Caco-2 (cell line): ENCODE measurements around the gene IQGAP1. TPM values are rescaled to one million over a fixed set of nuclear protein-coding genes. Genes with fewer than 3 reads are reported as not detected.

ENCODE experiments used
- BruUV-seq: library from RNA; stranded (reverse); fragments of 400-500 nt; replicated peaks from 2 replicates; lab custom pipeline; 2021; lab: Mats Ljungman, UMichigan
- CTCF ChIA-PET: fragments of 300-600 bp; sonication (Branson Sonifier 250); formaldehyde crosslinking; loops from one replicate; lab custom pipeline; 2022; ENCODE audit warnings: antibody characterized with exemption; lab: Charles Lee
- POLR2A ChIA-PET: fragments of 300-600 bp; sonication (Branson Sonifier 250); formaldehyde crosslinking; loops from one replicate; lab custom pipeline; 2022; ENCODE audit warnings: antibody characterized with exemption; lab: Charles Lee
- DNase-seq, 2 experiments: peaks; one replicate each; pipeline versions ENCODE4 v3.0.0 to v3.0.0-alpha.2; 2020 to 2022
- H3K27me3 ChIP-seq: replicated peaks from 2 replicates; pipeline ENCODE4 v1.6.0; 2011; ENCODE audit warnings: low read length; ENCODE audit not compliant: control insufficient read depth, insufficient read depth
- H3K36me3 ChIP-seq: 2 replicates; pipeline ENCODE4 v1.5.1; 2011; ENCODE audit warnings: low read length; ENCODE audit not compliant: control insufficient read depth, insufficient read depth
- H3K4me1 ChIP-seq: fragments of 250-450 bp; sonication (Bioruptor Pico); 2 replicates; pipeline ENCODE4 v1.5.1; 2020; ENCODE audit warnings: mild to moderate bottlenecking
- H3K4me3 ChIP-seq: 2 replicates; pipeline ENCODE4 v1.5.1; 2011; ENCODE audit warnings: low read depth, mild to moderate bottlenecking, control low read depth, low read length
- H3K9me3 ChIP-seq: fragments of 250-450 bp; sonication (Bioruptor Pico); 2 replicates; pipeline ENCODE4 v1.5.1; 2020; ENCODE audit warnings: mild to moderate bottlenecking, moderate library complexity
- H3K27ac Mint-ChIP-seq: one replicate; pipeline ENCODE4 v1.8.0; 2022; ENCODE audit warnings: mixed read lengths; ENCODE audit not compliant: unreplicated experiment
- H3K27me3 Mint-ChIP-seq: one replicate; pipeline ENCODE4 v1.8.0; 2022; ENCODE audit warnings: mixed read lengths; ENCODE audit not compliant: insufficient read depth, unreplicated experiment
- H3K36me3 Mint-ChIP-seq: one replicate; pipeline ENCODE4 v1.8.0; 2022; ENCODE audit warnings: mild to moderate bottlenecking, mixed read lengths; ENCODE audit not compliant: insufficient read depth, unreplicated experiment
- H3K4me1 Mint-ChIP-seq: one replicate; pipeline ENCODE4 v1.8.0; 2022; ENCODE audit warnings: low read depth, mixed read lengths; ENCODE audit not compliant: unreplicated experiment
- H3K4me3 Mint-ChIP-seq: one replicate; pipeline ENCODE4 v1.8.0; 2022; ENCODE audit warnings: mild to moderate bottlenecking, moderate library complexity, mixed read lengths; ENCODE audit not compliant: unreplicated experiment
- H3K9me3 Mint-ChIP-seq: one replicate; pipeline ENCODE4 v1.8.0; 2022; ENCODE audit warnings: mixed read lengths; ENCODE audit not compliant: unreplicated experiment
- intact Hi-C: fragments of 100-400 bp; cut with micrococcal nuclease; formaldehyde crosslinking; loops from one replicate; pipeline ENCODE4 v1.10.0; 2022; ENCODE audit not compliant: unreplicated experiment
- total RNA-seq: library from RNA; stranded (reverse); gene quantifications from 2 replicates; pipeline ENCODE4 v1.2.3, GENCODE V29; 2022
- TF ChIP-seq, protein P1 (sequence below), 2 experiments: fragments of 200-600 bp in 1 of 2; IDR thresholded peaks; 1 replicate in 1 of 2; 2 replicates in 1 of 2; pipeline versions ENCODE4 v1.5.1 to v1.8.0; 2011 to 2022; ENCODE audit warnings: antibody characterized with exemption in 1 of 2, control low read depth in 1 of 2, inconsistent platforms in 1 of 2, low read depth in 1 of 2, low read length in 1 of 2, mild to moderate bottlenecking in 1 of 2, moderate library complexity in 1 of 2; ENCODE audit not compliant: insufficient read depth in 1 of 2, severe bottlenecking in 1 of 2, unreplicated experiment in 1 of 2

The IQGAP1 gene
- total RNA-seq, 1 experiment from 2014 or later: 142 TPM

DNA sequence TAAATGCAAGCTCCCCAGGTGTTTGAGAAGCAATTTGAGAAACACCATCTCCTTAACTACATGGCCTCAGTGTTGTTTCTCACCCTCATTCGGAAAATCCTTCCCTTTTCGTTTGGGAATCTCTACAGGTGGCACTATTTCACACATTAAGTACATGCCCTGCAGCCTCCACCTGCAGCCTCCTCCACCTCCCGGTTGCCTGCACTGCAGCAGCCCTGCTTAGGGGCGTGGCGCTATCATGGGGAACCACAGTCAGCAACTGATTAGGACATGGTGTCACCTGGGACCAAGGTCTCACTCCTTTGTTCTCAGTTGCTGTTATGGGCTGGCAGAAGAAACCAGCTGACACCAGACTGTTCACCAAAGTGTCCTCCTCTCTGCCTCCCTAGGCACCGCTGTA, 47.7 kb upstream of the IQGAP1 start:
- H3K9me3 ChIP-seq: no peaks in the 10 kb centered on the region
- no TSS peak for BruUV-seq
- intact Hi-C loops: no loop called here
- H3K4me1 Mint-ChIP-seq: peaks cover 8% of the 10 kb centered on the region
- TF ChIP-seq, protein P1, sequence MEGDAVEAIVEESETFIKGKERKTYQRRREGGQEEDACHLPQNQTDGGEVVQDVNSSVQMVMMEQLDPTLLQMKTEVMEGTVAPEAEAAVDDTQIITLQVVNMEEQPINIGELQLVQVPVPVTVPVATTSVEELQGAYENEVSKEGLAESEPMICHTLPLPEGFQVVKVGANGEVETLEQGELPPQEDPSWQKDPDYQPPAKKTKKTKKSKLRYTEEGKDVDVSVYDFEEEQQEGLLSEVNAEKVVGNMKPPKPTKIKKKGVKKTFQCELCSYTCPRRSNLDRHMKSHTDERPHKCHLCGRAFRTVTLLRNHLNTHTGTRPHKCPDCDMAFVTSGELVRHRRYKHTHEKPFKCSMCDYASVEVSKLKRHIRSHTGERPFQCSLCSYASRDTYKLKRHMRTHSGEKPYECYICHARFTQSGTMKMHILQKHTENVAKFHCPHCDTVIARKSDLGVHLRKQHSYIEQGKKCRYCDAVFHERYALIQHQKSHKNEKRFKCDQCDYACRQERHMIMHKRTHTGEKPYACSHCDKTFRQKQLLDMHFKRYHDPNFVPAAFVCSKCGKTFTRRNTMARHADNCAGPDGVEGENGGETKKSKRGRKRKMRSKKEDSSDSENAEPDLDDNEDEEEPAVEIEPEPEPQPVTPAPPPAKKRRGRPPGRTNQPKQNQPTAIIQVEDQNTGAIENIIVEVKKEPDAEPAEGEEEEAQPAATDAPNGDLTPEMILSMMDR (IDR thresholded peaks at IDR 0.05; ENCODE audit: insufficient read depth in 1 of 2, low read depth in 1 of 2, low read length in 1 of 2, severe bottlenecking in 1 of 2, unreplicated experiment in 1 of 2): no peak
- POLR2A ChIA-PET: no interaction called here
- DNase-seq: peak; percentile 62 to 73
- H3K36me3 Mint-ChIP-seq: no peaks in the 10 kb centered on the region
- H3K4me3 ChIP-seq: no peak overlapping the region
- no peak overlapping the region for H3K4me3 Mint-ChIP-seq
- no peaks in the 10 kb centered on the region for H3K27me3 ChIP-seq
- peaks cover 30% of the 10 kb centered on the region for H3K4me1 ChIP-seq
- CTCF ChIA-PET: no interaction called here
- H3K9me3 Mint-ChIP-seq: no peaks in the 10 kb centered on the region
- H3K27me3 Mint-ChIP-seq: no peaks in the 10 kb centered on the region
- H3K36me3 ChIP-seq: no peaks in the 10 kb centered on the region
- peak overlapping the region; percentile 48 for H3K27ac Mint-ChIP-seq

DNA sequence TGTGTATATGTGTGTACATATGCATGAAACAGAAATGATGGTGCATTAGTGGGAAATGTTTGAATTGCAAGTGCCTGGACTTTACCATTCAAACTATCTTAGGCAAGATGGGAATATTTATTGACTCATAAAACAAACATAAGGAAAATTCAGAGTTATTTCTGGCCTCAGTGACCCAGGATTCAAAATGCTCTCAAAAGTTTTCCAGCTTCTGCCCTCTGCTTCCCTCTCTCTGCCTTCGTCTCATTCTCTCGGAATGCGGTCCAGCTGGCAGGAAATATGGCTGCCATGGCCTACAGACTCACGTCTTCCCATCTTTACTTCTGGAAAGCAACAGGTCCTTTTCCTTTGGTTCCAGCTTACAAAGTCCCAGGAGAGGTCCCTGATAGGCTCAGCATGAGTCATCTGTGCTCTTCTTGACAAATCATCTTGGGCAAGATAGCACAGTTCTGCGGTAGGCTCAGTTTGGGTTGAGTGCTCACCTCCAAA, 44.7 kb upstream of the IQGAP1 start:
- BruUV-seq: no TSS peak

DNA sequence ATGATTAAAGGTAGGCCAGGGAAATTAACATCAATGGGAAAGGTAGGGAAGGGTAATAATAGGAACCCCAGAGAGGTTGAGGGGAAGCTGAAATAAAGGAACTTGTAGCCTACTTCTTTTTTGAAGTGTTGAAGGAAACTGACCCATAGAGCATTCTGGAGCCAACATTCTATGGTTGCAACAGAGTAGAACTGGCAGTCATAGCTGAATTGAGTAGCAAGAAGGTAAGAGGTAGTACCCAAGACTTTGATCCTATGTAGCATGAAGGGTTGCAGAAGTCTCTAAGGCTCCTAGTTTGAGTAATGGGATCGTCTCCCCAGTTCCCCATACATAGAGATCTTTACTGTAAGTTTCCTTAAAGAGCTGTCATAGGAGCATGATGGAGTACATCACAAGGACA, 43.4 kb upstream of the IQGAP1 start:
- no peaks in the 10 kb centered on the region for H3K9me3 Mint-ChIP-seq
- H3K4me1 Mint-ChIP-seq: no peaks in the 10 kb centered on the region
- no peak for DNase-seq
- H3K27me3 Mint-ChIP-seq: no peaks in the 10 kb centered on the region
- no peaks in the 10 kb centered on the region for H3K27me3 ChIP-seq
- TF ChIP-seq, protein P1 (IDR thresholded peaks at IDR 0.05; ENCODE audit: insufficient read depth in 1 of 2, low read depth in 1 of 2, low read length in 1 of 2, severe bottlenecking in 1 of 2, unreplicated experiment in 1 of 2): no peak
- no peaks in the 10 kb centered on the region for H3K36me3 ChIP-seq
- H3K4me3 ChIP-seq: no peak overlapping the region
- no peak overlapping the region for H3K4me3 Mint-ChIP-seq
- no TSS peak for BruUV-seq
- H3K27ac Mint-ChIP-seq: no peak overlapping the region
- no peaks in the 10 kb centered on the region for H3K36me3 Mint-ChIP-seq
- POLR2A ChIA-PET: no interaction called here
- intact Hi-C loops: no loop called here
- H3K9me3 ChIP-seq: no peaks in the 10 kb centered on the region
- peaks cover 19% of the 10 kb centered on the region for H3K4me1 ChIP-seq
- CTCF ChIA-PET: interaction anchor here (0.6 kb wide), 1 partner anchor 19 kb away, joined by 3 read pairs; no protein-coding TSS in a partner anchor

More for the DNA sequence above, 44.7 kb upstream of the IQGAP1 start:
- H3K4me1 Mint-ChIP-seq: no peaks in the 10 kb centered on the region
- H3K36me3 Mint-ChIP-seq: no peaks in the 10 kb centered on the region
- no peak overlapping the region for H3K27ac Mint-ChIP-seq
- POLR2A ChIA-PET: no interaction called here
- TF ChIP-seq, protein P1 (IDR thresholded peaks at IDR 0.05; ENCODE audit: insufficient read depth in 1 of 2, low read depth in 1 of 2, low read length in 1 of 2, severe bottlenecking in 1 of 2, unreplicated experiment in 1 of 2): no peak
- no peak for DNase-seq
- Histone ChIP-seq H3K4me1 (peaks cover 19% of the 10 kb centered on the region), H3K9me3 (no peaks in the 10 kb centered on the region), H3K4me3 (no peak overlapping the region), H3K27me3 (no peaks in the 10 kb centered on the region), H3K36me3 (no peaks in the 10 kb centered on the region)
- CTCF ChIA-PET: no interaction called here
- H3K27me3 Mint-ChIP-seq: no peaks in the 10 kb centered on the region
- intact Hi-C loops: no loop called here
- no peaks in the 10 kb centered on the region for H3K9me3 Mint-ChIP-seq
- H3K4me3 Mint-ChIP-seq: no peak overlapping the region
